Stimulated activated CD4-positive, alpha-beta T cell treated with anti-CD3 and anti-CD28 coated beads, Interleukin-15, amount 100 ng/mL, for 24 hours (primary cell): ENCODE measurements around the gene OR5V1.
"Not testable (repeated sequence)": the region's sequence is repeated elsewhere in the genome, so short reads cannot be mapped to it uniquely, and the experiment has no call there.

Source experiments
- DNase-seq: peaks from one replicate; pipeline ENCODE4 v3.0.0-alpha.2; 2020

OR5V1 gene

DNA sequence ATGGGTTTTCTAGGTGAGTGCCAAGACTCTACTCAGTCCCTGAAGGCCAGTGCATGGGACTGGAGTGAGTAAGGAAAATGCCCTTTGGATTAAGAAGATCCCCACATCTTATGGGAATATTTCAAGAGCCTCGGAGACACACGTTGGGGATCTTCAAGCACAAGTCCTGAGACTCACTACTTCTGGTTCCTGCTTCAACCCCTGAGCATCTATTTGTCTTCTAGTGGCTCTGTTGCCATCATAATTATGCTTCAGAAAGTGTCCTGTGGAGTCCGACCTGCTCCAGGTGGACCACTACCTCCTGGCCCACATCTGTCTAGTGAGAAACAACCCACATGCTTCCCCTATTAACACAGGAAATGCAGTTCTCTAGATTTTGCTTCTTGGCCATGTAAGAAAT, at the start of gene OR5V1:
TSS of gene OR5V1 (minus strand) at position 101 of the 400 bp plus-strand sequence. CDS start 12,670 bp downstream, outside the sequence.
- no peak for DNase-seq

DNA sequence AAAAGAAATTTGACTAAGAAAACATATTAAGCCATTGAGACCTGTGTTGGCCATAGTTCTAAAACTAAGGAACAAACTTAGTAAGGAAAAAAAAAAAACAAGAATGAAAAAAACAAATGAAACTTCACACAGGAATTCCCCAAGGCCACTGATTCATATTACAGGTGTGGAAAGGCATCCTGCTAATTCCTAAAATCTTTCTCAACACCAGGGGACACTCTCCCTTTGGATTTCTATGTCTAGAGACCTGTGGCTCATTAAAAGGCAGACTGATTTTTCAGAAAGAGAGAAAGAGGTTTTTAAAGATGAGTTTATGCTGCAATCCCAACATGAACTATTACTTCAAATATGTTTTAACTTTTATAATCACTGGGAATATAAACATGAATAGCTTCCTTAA, 45.9 kb upstream of the OR5V1 start, which contains the start of gene OR12D1:
TSS of gene OR12D1 (plus strand) at position 341 of the 400 bp plus-strand sequence.
- no peak for DNase-seq

DNA sequence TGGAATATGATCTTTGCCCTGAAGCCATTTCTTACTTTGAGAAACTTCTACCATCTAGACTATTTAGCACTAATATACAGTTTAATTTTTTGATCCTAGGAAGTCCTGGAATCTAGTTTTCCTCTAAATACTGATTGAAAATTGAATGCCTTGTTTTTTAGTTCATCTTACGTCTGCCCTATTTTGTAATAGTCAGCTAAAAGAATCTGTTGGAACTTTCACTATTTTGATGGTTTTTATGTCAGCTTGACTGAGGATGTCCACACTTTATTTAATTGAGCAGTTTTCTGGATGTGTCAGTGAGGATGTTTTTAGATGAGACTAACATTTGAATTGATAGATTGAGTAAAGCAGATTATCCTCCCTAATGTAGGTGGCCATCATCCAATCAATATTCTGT, 35.1 kb upstream of the OR5V1 start:
- no peak for DNase-seq

DNA sequence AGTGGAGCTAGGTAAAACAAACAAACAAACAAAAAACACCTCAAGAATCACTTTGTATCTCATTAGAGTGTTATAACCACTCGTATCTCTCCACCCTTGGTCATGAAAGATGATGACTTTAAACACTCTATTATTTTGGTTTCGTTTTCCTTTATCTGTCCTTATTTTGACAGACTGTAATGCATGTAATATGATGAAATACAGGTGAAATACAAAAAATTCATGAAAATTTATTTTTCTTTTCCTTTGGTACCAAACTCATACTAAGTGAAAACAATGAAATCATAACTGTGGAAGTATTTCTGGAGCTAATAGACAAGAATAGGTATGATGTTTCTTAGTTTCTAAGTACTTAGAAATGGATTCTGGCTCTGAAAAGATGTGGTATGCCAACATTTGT, 30.9 kb upstream of the OR5V1 start:
- no peak for DNase-seq

DNA sequence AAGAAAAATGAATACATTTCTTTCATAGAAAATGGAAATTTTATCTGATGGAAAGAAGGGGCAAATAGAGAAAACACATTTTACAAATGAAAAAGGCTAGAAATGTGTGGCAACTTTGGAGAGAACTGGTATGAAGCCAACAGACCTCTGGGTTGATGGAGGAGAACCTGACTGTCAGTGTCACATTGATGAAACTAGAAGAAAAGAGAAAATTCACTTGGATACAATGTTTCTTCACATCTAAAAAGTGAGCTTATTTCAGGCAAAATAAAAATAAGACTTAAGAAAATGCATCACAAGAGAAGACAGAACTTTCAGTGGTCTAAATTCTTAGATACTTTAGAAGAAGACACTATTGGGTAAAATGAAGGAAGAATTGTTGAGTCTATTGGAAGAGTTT, 26.7 kb upstream of the OR5V1 start, which contains the start of gene OR12D2:
TSS of gene OR12D2 (plus strand) at position 301 of the 400 bp plus-strand sequence. CDS start 1,069 bp downstream, outside the sequence.
- no peak for DNase-seq

DNA sequence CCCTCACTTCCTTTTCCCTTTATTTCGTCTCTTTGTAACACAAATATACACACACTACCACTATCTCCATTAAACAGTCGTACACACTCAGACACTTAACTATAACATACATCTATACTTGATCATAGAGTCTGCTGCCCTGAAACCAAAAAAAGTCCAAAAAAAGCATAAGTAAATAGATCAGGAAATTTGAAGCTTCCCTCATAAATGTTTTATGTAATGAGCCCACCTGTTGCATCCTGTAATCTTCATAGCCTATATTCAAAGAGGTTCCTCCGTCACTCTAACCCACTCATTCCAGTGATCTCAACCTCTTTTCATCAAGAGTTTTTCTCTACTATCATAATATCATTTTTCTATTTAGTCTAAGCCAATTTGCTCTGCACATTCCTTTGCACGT, 19.9 kb upstream of the OR5V1 start:
- DNase-seq = no peak

DNA sequence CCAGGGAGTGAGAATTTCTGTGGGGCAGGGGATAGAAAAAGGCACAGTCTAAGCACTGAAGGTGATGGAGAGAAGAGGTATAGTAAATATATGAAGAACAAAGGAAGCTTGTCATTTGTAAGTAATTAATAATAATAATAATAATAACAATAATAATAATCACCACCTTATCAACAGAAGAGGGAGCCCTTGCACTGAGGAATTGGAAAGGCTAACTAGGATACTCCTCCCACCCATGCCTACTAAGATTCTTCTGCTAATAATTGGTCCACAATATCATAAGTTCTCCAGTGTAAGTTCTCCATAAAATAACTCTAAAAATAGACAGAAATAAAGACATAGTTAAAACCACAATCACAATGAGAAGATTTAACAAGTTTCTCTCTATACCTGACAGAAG, 7.3 kb upstream of the OR5V1 start:
- no peak for DNase-seq

DNA sequence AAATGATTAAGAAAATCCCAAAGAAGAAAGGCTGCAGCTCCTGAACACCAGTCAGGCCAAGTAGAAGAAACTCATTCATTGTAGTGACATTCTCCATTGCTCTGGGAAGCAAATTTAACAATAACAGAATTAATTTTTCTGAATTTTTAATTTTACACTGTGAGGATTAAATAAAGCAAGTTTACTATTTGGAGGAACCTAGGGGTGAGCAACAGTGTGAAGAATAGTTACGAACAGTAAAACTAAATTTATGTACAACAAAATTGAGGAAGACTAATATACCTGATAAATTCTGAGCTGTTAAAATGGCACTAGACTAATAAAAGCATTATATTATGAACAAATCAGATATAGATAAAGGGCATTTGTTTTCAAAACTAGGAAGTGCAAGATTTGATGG, 6.5 kb upstream of the OR5V1 start, which contains the start of gene OR12D3:
TSS of gene OR12D3 (minus strand) at position 101 of the 400 bp plus-strand sequence. CDS start at position 97, 4 bp downstream.
- DNase-seq = no peak

DNA sequence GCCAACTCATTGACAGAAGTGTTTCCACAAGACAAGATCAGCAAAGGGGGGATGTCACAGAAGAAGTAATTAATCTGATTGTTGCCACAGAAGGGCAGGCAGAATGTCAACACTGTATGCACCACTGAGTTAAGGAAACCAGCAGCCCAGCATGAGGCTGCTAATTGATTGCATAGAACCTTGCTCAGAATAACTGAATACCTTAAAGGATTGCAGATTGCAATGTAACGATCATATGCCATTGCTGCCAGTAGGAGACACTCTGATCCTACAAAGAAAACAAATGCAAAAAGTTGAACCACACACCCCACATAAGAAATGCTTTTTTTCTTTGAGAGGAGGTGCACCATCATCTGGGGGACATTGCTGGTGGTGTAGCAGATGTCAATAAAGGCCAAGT, 13.1 kb downstream of the OR5V1 start:
- DNase-seq = no peak

DNA sequence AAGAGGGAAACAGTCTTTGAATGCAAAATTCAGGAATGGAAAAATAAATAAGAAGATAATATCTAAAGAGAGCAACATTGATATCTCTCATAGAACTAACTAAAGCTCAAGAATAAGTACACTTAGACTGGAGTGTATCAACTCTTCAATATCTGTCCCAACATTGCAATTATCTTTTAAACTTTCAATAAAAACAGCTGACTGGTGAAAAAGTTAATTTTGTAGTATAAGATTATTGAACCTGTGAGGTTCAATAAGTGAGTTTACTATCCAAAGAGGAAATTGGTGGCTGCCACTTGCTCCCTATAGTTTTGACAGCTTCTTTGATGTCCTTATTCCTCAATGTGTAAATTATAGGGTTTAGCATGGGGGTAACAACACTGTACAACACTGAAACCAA, 13.7 kb downstream of the OR5V1 start:
- DNase-seq = no peak

DNA sequence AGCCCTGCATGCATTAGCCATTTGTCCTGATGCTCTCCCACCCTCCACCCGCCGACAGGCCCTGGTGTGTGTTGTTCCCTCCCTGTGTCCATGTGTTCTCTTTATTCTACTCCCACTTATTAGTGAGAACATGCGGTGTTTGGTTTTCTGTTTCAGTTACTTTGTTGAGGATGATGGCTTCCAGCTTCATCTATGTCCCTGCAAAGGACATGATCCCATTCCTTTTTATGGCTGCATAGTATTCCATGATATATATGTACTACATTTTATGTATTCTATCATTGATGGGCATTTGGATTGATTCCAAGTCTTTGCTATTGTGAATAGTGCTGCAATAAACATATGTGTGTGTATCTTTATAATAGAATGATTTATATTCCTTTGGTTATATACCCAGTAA, 19.3 kb downstream of the OR5V1 start:
- DNase-seq = not testable (repeated sequence)

DNA sequence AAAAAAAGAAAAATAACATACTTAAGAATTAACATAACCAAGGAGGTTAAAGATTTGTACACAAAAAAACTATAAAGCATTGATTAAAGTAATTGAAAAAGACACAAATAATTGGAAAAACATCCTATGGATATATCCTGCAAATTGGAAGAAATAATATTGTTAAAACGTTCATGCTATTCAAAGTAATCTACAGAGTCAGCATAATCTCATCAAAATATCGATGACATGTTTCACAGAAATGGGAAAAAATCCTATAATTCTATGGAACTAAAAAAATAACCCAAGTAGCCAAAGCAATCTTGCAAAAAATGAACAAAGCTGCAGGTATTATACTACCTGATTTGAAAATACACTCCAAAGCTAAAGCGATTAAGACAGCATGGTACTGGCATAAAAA, 23.3 kb downstream of the OR5V1 start:
- no peak for DNase-seq

DNA sequence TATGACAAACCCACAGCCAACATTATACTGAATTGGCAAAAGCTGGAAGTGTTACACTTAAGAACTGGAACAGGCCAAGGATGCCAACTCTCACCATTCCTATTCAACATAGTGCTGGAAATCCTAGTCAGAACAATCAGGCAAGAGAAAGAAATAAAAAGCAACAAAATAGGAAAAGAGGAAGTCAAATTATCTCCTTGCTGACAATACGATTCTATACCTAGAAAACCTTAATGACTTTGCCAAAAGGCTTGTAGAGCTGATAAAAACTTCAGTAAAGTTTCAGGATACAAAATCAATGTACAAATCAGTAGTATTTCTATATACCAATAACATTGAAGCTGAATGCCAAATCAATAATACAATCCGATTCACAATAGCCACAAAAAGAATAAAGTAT, 32.4 kb downstream of the OR5V1 start:
- DNase-seq = no peak

DNA sequence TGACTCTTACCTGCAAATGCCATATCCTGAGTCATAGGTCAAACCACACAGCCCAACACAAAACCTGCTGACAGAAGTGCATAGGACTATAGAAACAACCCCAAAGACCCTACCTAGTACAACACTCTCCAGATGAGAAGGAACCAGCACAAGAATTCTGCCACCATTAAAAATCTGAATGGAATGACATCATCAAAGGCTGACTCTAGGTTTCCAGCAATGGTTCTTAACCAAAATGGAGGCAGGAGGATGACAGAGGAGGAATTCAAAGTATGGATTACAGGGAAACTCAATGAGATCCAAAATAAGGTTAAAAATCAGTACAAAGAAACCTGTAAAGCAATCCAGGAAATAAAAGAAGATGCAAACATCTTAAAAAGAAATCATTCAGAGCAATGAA, 36.0 kb downstream of the OR5V1 start:
- DNase-seq = no peak

DNA sequence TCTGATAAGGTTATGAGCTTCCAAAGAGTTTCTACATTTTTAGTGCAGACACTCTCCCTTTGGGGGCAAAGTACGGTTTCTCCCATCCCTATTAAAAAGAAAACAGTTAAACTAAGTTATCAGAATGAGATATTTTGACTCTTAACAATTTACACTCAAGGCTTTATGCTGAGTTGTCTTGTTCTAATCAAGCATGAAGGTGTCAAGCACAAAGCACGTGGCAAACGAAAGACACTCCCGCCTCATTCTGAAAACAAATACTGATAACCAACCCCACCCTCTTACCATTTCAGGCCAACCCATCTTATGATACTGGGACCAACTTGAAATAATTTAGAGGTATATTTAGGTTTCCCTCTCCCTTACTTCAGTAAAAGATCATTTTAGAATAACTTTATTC, 42.9 kb downstream of the OR5V1 start:
- DNase-seq = no peak

DNA sequence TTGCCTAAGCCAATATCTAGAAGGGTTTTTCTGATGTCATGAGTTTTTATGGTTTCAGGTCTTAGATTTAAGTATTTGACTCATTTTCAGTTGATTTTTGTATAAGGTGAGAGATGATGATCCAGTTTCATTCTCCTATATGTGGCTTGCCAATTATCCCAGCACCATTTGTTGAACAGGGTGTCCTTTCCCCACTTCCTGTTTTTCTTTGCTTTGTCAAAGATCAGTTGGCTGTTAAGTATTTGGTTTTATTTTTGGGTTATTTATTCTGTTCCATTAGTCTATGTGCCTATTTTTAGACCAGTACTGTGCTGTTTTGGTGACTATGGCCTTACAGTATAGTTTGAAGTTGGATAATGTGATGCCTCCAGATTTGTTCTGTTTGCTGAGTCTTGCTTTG, 45.3 kb downstream of the OR5V1 start:
- not testable (repeated sequence) for DNase-seq

DNA sequence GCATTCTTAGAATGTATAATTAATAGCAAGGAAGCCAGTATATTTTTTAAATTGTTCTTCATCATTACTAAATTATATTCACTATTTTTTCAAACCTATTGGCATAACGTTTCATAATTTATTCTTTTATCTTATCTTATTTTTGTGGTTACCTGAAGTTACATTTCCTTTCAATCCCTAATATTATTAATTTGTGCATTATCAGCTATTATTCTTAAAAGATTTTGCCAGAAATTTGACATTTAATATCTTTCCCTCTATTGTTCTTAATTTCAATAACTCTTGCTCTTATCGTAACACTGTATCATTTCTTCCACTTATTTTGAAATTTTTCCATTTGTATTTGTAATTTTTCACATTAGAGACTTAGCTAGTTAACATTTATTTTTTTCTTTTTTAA, 48.7 kb downstream of the OR5V1 start:
- no peak for DNase-seq
